HepG2 (cell line): ENCODE measurements around the gene ZFP64. TPM values are rescaled to one million over a fixed set of nuclear protein-coding genes. Genes with fewer than 3 reads are reported as not detected.

Experiments
- CBX5 ChIP-seq: sonication (generic); formaldehyde crosslinking; IDR thresholded peaks from 2 replicates; pipeline ENCODE4 v1.4.0; 2020; ENCODE audit warnings: missing genetic modification reagents, borderline replicate concordance
- CEBPG ChIP-seq: IDR thresholded peaks from 2 replicates; pipeline ENCODE4 v1.6.1; 2016
- GZF1 ChIP-seq: sonication (generic); formaldehyde crosslinking; IDR thresholded peaks from 2 replicates; pipeline ENCODE4 v1.5.1; 2020; ENCODE audit warnings: mild to moderate bottlenecking, missing genetic modification reagents
- KLF13 ChIP-seq: sonication (generic); formaldehyde crosslinking; IDR thresholded peaks from 2 replicates; pipeline ENCODE4 v1.4.0; 2020; ENCODE audit warnings: mild to moderate bottlenecking, missing genetic modification reagents
- MED13 ChIP-seq: sonication (generic); formaldehyde crosslinking; IDR thresholded peaks from 2 replicates; pipeline ENCODE4 v1.5.0; 2020; ENCODE audit warnings: missing genetic modification reagents
- MLLT10 ChIP-seq: sonication (generic); formaldehyde crosslinking; IDR thresholded peaks from 2 replicates; pipeline ENCODE4 v1.4.0; 2020; ENCODE audit warnings: missing genetic modification reagents
- MXD1 ChIP-seq: sonication (generic); formaldehyde crosslinking; IDR thresholded peaks from 2 replicates; pipeline ENCODE4 v1.4.0; 2020; ENCODE audit warnings: mild to moderate bottlenecking, missing genetic modification reagents
- PBX2 ChIP-seq: IDR thresholded peaks from 2 replicates; pipeline ENCODE4 v1.6.1; 2016; ENCODE audit warnings: control low read depth
- PBX3 ChIP-seq: sonication (generic); formaldehyde crosslinking; IDR thresholded peaks from 2 replicates; pipeline ENCODE4 v1.8.1; 2023; ENCODE audit warnings: missing genetic modification reagents, inconsistent platforms, borderline replicate concordance
- SMARCE1 ChIP-seq: fragments of 450-650 bp; IDR thresholded peaks from 2 replicates; pipeline ENCODE4 v1.6.1; 2017; ENCODE audit warnings: borderline replicate concordance
- SP4 ChIP-seq: sonication (generic); formaldehyde crosslinking; IDR thresholded peaks from 2 replicates; pipeline ENCODE4 v1.8.1; 2023; ENCODE audit warnings: mild to moderate bottlenecking, missing genetic modification reagents
- TFAP4 ChIP-seq: sonication (generic); IDR thresholded peaks from 2 replicates; pipeline ENCODE4 v1.6.1; 2016; ENCODE audit warnings: low read depth, borderline replicate concordance
- ZBTB8A ChIP-seq: sonication (generic); formaldehyde crosslinking; IDR thresholded peaks from 2 replicates; pipeline ENCODE4 v1.4.0; 2020; ENCODE audit warnings: mild to moderate bottlenecking, low read depth, missing genetic modification reagents, borderline replicate concordance
- ZNF317 ChIP-seq: sonication (generic); formaldehyde crosslinking; IDR thresholded peaks from 2 replicates; pipeline ENCODE4 v1.5.0; 2020; ENCODE audit warnings: mild to moderate bottlenecking, missing genetic modification reagents
- ZNF407 ChIP-seq: sonication (generic); formaldehyde crosslinking; IDR thresholded peaks from one replicate; pipeline ENCODE4 v1.5.1; 2020; ENCODE audit warnings: mild to moderate bottlenecking, missing genetic modification reagents; ENCODE audit errors: not compliant biosample characterization
- ZNF674 ChIP-seq: sonication (generic); formaldehyde crosslinking; IDR thresholded peaks from 2 replicates; pipeline ENCODE4 v1.5.0; 2020; ENCODE audit warnings: low read depth, mild to moderate bottlenecking, missing genetic modification reagents
- ZNF737 ChIP-seq: sonication (generic); formaldehyde crosslinking; IDR thresholded peaks from 2 replicates; pipeline ENCODE4 v1.5.0; 2020; ENCODE audit warnings: missing genetic modification reagents, mild to moderate bottlenecking, borderline replicate concordance
- polyA plus RNA-seq, 8 experiments: library from polyadenylated mRNA; depleted of rRNA in 3 of 8; stranded (reverse) in 7 of 8; unstranded in 1 of 8; fragments of >200 nt; fragmentation: Illumina TruSeq in 4 of 8; extraction: Trizol in 4 of 8; gene quantifications; 2 replicates each; pipeline versions ENCODE4 v1.2.1 to v1.2.3, GENCODE V29; 2011 to 2016; ENCODE audit warnings: low read depth in 4 of 8, missing spikeins in 1 of 8, mixed read lengths in 1 of 8; ENCODE audit not compliant: insufficient read depth in 1 of 8
- total RNA-seq, 5 experiments: library from RNA; depleted of rRNA; stranded (reverse); fragments of >200 nt; fragmentation: Illumina TruSeq; extraction: Trizol; gene quantifications; 2 replicates each; pipeline ENCODE4 v1.2.3, GENCODE V29; 2016; ENCODE audit warnings: low read depth in 1 of 5

Gene ZFP64
- total and polyA plus RNA-seq, 2 of the 13 experiments (the other 11 are each of a cell fraction or from before 2014, with no cell fraction given) = 12.0 to 24.3 TPM

GRCh38 chr20:52191916-52192718 is 538 bp upstream of the ZFP64 start (continued):
- TF ChIP-seq ZBTB8A (CRISPR knock-in tag) = no peak
- TF ChIP-seq MXD1 (CRISPR knock-in tag) = peak; percentile 88; the same call in 1 of the 2 replicates
- no peak for TF ChIP-seq MED13 (CRISPR knock-in tag)
- peak; percentile 28; the same call in 1 of the 2 replicates for TF ChIP-seq SP4 (CRISPR knock-in tag)
- TF ChIP-seq KLF13 (CRISPR knock-in tag) = peak; percentile 96
- TF ChIP-seq PBX2 (CRISPR knock-in tag) = no peak
- TF ChIP-seq GZF1 (CRISPR knock-in tag) = no peak
- no peak for TF ChIP-seq ZNF317 (CRISPR knock-in tag)
- TF ChIP-seq ZNF737 (CRISPR knock-in tag) = no peak
- peak; percentile 89; the same call in 1 of the 2 replicates for TF ChIP-seq ZNF674 (CRISPR knock-in tag)
- no peak for TF ChIP-seq CEBPG
- no peak; the same call in 1 of the 2 replicates for TF ChIP-seq PBX3
- peak; percentile 64 for TF ChIP-seq CBX5 (CRISPR knock-in tag)
- no peak for TF ChIP-seq SMARCE1
- no peak for TF ChIP-seq MLLT10 (CRISPR knock-in tag)
- peak; percentile 52; the same call in 1 of the 2 replicates for TF ChIP-seq TFAP4
- no peak for TF ChIP-seq ZNF407 (CRISPR knock-in tag)
